A204.1 (cell line): ENCODE data around the gene TAS1R3.

Experiments
- FAIRE-seq: peaks from 2 replicates; lab custom pipeline; 2012; peaks lifted over from hg19 to GRCh38; lab: Jason Lieb, UNC

Gene TAS1R3

DNA sequence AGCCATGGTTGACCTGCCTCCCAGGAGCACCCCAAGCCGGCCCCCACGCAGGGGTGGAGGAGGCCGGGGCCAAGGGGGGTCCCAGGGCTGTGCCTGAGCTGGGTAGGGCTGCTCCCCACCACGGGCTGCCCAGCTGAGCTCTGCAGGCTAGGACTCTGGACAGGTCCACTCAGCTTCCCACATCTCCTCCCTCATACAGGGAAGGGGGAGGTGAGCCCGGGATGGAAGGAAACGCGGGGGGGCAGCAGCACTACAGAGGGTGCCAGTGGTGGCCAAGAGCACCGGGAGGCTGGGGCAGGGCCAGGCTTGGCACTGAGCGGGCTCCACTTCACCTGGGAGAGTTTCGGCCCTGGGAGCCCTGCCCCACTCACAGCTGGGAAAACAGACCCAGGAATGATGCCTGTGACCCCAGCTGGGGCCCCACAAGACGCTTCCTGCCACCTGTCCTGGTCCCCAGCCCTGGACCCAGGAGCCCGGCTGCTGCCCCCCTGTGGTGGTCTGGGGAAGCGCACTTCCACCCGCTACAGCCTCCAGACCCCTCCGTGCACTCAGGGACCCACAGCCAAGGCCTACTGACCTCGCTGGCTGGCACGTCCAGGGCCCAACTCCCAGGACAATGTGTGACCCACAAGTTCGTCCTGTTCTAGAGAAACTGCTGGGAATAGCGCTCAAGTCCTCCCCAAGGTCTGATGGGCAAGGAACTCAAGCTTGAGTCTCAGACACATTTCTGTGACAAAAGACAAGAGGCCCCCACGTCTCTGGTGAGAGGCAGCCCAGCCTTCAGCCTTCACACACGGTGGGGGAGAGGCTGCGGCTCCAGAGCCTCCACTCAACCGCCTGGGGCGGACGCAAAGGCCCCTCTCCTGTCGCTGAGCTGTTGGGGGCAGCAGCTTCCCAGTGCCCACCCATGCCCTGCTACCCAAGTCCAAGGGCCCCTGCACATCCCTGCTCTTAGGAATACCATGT lies 40.9 kb downstream of the TAS1R3 start:
- no peak for FAIRE-seq

GRCh38 chr1:1373051-1373814 lies 42.2 kb downstream of the TAS1R3 start:
- FAIRE-seq: no peak

DNA sequence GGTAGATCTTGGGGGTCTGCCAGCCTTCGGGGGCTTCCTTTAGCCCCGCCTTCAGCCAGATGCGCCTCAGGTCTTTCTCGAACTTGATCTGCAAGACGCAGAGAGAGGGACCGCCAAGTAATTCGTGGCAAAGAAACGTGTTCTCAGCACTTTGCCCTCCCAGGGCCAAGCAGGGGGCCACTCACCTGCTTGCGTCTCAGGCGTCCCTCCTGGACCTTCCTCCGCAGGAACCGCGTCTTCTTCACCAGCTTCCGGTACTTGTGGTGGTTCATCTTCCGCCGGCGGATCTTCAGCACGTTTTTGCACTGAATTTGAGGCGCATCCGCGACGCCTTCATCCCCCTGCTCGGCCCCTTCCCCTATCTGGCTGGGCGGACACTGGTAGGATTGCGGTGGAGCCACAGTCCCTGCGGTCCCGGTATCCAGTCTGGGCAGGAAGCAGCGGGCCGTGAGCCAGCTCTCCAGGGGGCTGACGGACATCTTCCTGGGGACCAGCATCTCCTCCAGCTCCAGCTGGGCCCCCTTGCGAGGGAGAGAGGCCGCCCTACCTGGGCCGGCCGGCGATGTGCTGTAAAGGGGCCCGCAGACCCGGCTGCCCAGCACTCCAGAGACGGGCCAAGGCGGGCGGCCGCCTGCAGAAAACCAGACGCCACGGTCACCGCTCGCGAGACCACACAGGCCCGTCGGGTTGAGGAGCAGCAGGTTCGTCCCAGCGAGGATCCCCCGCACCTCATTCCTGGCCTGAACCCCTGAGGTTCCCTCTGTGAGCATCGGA lies 42.9 kb downstream of the TAS1R3 start:
- no peak for FAIRE-seq

- FAIRE-seq: no peak
These were observed 43.5 kb downstream of the TAS1R3 start for GRCh38 chr1:1374589-1374928.

DNA sequence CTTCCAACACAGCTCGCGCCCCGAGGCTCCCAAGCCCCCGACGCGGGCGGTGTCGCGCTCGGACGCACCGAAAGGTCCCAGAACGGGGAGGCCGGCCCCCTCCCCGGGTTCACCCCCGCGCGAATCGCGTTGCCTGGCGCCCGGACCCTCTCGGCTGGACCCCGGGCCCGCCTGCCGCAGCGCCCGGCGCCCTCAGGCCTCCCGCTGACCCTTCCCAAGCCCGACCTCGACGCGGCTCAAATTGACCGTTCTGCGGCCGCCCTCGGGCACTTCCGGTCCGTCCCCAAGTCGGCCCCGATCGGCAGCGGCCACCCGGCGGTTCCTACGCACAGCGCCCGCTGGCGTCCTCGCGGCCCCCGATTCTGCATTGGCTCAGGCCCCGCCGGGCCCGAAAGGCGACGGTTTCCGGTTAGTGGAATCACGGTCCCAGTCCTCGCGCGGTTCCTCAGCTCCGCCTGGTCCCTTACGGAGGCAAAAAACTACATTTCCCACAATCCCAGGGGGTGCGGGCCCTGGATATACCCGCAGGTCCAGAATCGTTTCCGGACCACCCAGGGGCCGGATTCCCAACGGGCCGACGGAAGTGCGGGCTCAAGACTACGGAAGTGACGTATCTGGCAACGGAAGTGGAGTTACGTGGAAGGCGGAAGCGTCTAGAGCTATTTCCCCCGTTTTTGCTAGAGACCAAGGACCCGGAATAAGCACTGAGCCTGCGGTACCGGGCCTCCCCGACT lies 44.0 kb downstream of the TAS1R3 start, which contains the start of gene AURKAIP1:
Gene AURKAIP1, minus strand, starts transcription at position 279 of the 734 bp plus-strand sequence. CDS start 451 bp downstream, outside the sequence.
- FAIRE-seq: peak; percentile 99

DNA sequence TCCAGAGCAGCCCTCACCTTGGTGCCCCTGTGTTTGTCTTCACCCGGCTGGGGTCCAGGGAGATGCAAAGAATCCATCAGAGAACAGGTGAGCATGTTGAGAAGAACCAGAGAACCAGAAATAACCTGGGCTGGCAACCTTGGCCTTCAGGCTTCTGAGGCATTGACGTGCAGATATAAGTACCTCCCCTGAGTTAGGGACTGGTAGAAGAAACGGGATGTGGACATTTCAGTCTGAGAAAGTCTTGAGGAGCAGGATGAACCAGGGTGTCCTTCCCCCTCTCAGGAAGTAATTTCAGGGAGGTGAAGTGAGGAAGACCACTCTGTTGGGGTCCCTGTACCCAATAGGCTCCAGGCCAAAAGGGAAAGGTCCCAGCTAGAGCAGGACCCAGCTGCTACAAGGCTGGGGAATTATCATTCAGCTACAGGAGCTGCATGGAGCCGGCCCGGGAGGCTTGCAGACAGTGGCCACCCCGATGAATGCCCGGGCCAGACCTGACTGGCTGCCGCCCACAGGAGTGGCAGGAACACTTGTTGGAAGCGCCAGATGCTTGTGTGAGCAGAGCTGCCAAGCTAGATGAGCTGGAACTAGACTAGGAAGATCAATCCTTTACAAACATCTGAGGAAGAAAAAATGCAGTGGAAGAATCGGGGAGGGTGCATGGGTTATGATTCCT lies 45.6 kb downstream of the TAS1R3 start:
- no peak for FAIRE-seq

GRCh38 chr1:1377540-1378205 lies 46.6 kb downstream of the TAS1R3 start:
- FAIRE-seq: no peak

- FAIRE-seq: no peak
These were observed 49.8 kb downstream of the TAS1R3 start for GRCh38 chr1:1380860-1381259.

DNA sequence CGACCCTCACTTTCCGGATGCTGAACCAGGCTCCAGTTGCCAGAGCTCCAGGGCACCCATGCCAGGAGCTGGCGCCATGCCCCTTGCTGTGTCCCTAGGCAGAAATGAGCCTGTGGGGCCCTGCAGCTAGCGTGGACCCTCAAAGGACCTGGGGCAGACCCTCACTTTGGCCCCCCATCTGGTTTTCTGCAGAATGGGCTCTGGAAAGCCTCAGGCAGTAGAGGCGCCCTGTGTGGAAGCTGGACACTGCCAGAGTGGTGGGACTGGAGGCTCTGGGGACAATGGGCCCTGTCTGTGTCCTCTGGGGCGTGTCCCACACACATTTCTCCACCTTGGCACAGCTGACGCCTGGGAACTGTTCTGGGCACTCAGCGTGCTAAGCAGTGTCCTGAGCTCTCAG lies 50.2 kb downstream of the TAS1R3 start:
- FAIRE-seq: no peak
